Activated CD8-positive, alpha-beta memory T cell treated with anti-CD3 and anti-CD28 coated beads for 36 hours (primary cell): ENCODE data around the gene SP6. TPM values are rescaled to one million over a fixed set of nuclear protein-coding genes. Genes with fewer than 3 reads are reported as not detected.

Experiments
- CTCF ChIA-PET: fragments of 350-600 bp; sonication (Branson Sonifier 250); formaldehyde crosslinking; loops from one replicate; lab custom pipeline; 2021; ENCODE audit warnings: antibody characterized with exemption; lab: Charles Lee
- POLR2A ChIA-PET: fragments of 350-600 bp; sonication (Branson Sonifier 250); formaldehyde crosslinking; loops from one replicate; lab custom pipeline; 2021; ENCODE audit warnings: antibody characterized with exemption; lab: Charles Lee
- total RNA-seq, 2 experiments: library from RNA; stranded (reverse); gene quantifications; one replicate each; pipeline ENCODE4 v1.2.3, GENCODE V29; 2021

SP6 gene
- total RNA-seq, 2 experiments from 2014 or later = 0.08 TPM; not detected in 1

DNA sequence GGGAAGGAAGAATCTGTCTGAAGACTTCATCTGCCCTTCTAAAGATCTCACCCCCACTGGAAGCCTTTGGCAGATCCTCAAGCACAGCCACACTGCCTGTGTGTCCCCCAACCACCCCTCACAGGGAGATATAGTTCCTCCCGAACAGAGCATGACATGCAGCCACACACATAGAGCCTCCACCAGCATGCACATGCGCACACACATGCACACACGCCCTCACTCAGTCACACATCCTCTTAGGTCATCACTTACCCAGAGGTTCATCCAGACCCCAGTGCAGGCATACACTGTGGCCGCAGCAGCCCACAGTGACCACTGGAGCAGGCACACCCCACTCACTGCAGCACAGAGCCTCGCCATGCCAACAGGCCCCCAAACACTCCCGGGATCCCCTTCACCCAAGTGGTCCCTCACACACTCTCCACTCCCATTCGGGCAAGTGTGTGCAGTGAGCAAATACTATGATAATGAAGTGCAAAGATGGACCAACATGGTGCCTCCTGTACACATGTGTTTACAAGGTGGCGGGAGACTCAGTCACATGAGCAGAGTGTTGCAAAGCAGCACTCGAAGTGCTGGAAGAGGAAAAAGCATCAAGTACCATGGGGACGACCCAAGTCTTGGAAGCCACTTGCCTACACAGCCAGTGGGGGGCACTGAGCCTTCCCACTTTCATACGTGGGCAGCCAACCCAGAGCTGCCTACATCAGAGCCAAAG lies 17.0 kb upstream of the SP6 start:
- ChIA-PET CTCF (no interaction called here), POLR2A (no interaction called here)

DNA sequence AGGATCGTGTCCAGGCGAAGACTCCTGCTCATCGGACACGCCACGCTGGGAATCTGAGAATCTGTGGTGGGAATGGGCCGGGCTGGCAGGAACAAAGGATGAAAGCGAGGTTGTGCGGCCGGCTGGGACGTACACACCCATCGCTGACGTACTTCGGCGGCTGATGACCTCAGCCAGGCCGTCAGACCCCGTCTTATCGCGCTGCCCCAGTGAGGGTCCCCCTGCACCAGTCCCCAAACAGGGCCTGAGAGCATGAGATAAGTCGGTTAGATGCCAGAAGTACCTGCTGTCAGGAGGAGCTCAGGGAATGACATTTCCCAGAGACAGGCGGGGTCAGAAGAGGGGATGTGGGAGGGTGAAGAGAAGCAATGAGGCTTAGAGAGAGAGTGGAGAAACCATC lies 16.0 kb upstream of the SP6 start:
- ChIA-PET CTCF (interaction anchor here (0.5 kb wide), 1 partner anchor 9 kb away, joined by 5 read pairs; no protein-coding TSS in a partner anchor), POLR2A (no interaction called here)

GRCh38 chr17:47864791-47865216 lies 13.8 kb upstream of the SP6 start:
- ChIA-PET CTCF (interaction anchor here (0.7 to 1.7 kb wide), 3 partner anchors 18 to 25 kb away, joined by 3 to 5 read pairs (median 3); partner anchors contain the start of gene SCRN2), POLR2A (no interaction called here)

GRCh38 chr17:47862621-47863440 lies 11.9 kb upstream of the SP6 start:
- CTCF ChIA-PET = interaction anchor here (0.5 to 0.7 kb wide), 2 partner anchors 13 to 128 kb away, joined by 3 read pairs; no protein-coding TSS in a partner anchor
- POLR2A ChIA-PET = no interaction called here

GRCh38 chr17:47860386-47860785 lies 9.4 kb upstream of the SP6 start:
- POLR2A ChIA-PET = no interaction called here
- CTCF ChIA-PET = interaction anchor here (28.0 kb wide), 1 partner anchor 29 kb away, joined by 379 read pairs; the partner anchor contains the start of gene SP2

DNA sequence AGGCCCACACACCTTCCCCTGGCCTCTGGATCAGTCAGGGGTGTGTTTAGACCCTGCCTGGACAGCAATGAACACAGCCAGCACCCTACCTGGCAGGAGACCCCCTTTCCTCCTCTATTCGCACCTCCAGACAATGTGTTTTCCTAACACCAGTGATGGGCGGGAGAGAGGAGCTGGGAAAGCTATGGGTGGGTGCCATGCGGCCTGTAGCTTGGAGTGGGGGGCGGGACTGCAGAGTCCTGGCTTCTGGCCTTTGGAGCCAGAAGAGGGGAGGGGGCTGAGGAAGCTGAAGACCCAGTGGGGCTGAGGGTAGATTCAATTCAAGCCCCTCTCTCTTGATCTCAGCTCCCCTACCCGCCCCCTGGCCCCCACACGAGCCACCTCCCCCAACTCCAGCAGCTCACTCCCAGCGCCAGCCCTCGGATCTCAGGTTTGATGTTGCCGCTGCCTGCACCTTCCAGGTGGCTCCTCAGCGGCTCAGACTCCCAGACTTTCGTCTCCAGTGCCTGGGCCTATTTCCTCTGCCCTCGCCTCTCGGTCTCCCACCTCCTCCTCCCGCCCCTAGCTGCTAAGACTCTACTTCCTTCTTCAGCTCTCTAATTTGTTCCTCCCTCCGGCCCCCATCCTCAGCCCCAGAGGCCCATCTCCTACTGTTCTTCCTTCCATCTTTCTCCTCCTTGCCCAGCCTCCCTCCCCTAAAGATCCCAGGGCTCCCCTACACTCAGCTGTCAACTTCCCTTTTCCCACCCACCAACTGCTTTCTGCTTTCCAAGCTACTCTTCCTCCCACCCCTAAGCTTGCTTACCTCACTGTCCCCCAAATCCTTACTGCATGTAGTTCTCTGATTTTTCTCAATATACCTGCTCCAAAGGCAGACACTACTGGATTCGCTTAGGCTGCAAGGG lies 6.8 kb upstream of the SP6 start:
- CTCF ChIA-PET = interaction anchor here (0.6 to 28.0 kb wide), 2 partner anchors 31 to 1457 kb away, joined by 3 to 379 read pairs; partner anchors contain the start of gene SP2
- POLR2A ChIA-PET = no interaction called here

DNA sequence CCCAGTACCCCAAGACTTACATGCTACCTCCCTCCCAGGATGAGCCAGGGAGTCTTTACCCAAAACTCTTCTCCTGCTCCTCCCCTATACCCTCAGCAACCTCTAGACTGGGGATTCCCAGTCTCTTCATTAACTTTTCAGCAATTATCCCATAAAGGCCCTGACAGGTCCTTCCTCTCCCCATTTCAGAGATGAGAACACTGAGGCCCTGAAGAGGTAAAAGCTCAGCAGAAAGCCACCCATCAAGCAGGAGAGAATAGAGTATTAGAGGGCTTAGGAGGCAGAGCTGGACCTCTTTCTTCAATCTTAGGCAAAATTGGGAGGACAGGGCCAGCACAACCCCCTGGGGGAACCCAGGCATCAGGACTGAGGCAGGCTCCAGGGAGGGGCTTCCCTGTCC lies 5.9 kb upstream of the SP6 start:
- ChIA-PET POLR2A (no interaction called here), CTCF (interaction anchor here (28.0 kb wide), 1 partner anchor 32 kb away, joined by 379 read pairs; the partner anchor contains the start of gene SP2)

DNA sequence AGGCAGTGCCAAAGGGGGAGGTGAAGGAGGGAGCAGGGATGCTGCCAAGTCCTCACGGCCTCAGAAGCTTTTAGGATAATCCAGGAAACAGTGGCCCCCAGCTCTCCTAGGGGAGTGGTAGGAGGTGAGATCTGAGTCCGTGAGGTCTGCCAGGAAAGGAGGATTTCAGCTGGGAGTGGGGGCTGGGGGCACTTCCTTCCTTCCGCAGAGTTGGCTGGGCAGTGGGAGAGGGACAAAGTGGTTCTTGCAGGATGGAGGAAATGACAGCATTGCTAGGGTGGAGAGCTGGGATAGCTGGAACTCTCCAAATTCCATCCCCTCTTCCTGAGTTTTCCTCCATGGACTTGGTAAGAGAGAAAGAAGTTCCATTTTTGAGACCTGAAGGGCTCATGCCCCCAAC lies 4.8 kb upstream of the SP6 start:
- POLR2A ChIA-PET = no interaction called here
- CTCF ChIA-PET = interaction anchor here (0.6 to 28.0 kb wide), 3 partner anchors 15 to 34 kb away, joined by 4 to 379 read pairs (median 4); partner anchors contain the start of genes OSBPL7, SCRN2 and SP2

GRCh38 chr17:47853616-47854015 lies 2.7 kb upstream of the SP6 start:
- CTCF ChIA-PET = interaction anchor here (28.0 kb wide), 1 partner anchor 36 kb away, joined by 379 read pairs; the partner anchor contains the start of gene SP2

DNA sequence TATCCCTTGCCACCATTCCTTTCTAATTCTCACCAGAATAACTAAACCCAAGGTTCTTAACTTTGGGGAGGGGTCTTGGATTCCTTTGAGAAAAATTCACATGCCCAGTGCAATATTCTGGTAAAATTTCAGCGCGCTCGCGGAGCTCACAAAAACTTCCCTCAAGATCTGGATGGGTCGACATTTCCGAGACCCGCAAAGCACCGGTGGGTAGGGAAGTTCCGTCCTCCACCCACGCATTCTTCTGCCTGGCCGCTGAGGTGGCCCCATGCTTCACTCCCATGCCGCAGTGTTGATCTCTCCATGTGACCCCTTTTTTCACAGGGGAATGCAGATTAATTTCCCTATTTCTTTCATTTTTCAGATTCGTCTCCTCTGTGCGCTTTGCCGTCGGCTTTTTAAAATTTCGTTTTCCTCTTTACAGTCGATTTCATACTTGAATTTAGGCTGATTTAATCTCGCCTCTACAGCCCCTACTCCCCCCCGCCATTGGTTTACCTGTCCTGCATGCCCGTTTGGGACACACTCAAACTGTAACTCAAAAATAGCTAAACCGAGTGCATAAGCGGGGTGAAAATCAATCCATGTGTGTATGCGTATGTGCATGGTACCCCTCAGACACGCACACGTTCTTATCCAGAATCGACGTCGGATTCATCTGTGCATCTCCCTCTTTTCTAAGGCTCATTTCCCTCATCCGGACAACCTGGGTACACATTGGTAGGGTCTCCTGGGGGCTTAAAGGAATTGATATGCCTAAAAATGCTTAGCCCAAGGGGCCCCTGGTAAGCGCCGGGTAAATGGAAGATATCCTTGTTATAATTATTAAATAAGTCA lies 1.4 kb upstream of the SP6 start:
- CTCF ChIA-PET = interaction anchor here (3.8 to 28.0 kb wide), 2 partner anchors 11 to 37 kb away, joined by 22 to 379 read pairs; partner anchors contain the start of genes SCRN2 and SP2
- POLR2A ChIA-PET = interaction anchor here (0.6 kb wide), 2 partner anchors 43 to 46 kb away, joined by 5 to 16 read pairs; no protein-coding TSS in a partner anchor

More at GRCh38 chr17:47853616-47854015, 2.7 kb upstream of the SP6 start:
- POLR2A ChIA-PET = interaction anchor here (0.6 kb wide), 1 partner anchor 36 kb away, joined by 5 read pairs; no protein-coding TSS in a partner anchor

GRCh38 chr17:47851764-47852112 lies 775 bp upstream of the SP6 start:
- ChIA-PET POLR2A (no interaction called here), CTCF (interaction anchor here (3.8 to 28.0 kb wide), 2 partner anchors 10 to 38 kb away, joined by 22 to 379 read pairs; partner anchors contain the start of genes SCRN2 and SP2)

DNA sequence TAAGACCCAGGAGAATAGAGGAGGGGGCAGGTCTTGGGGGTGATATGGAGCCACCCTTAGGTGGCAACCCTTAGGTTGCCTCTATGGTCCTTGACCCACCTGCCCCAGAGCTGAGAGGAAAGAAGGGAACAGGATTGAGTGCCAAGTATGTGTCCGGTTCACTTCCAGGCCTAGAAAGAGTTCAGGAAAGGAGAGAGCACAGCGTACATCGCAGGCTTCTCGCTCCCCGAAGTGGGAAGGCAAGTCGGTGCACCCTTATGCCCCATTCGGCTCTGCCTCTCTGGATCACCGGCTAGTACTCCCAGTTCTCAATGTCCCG lies 631 bp downstream of the SP6 start:
- CTCF ChIA-PET = interaction anchor here (3.8 to 28.0 kb wide), 2 partner anchors 9 to 39 kb away, joined by 22 to 379 read pairs; partner anchors contain the start of genes SCRN2 and SP2
- POLR2A ChIA-PET = no interaction called here

GRCh38 chr17:47848198-47848513 lies 2.8 kb downstream of the SP6 start:
- ChIA-PET CTCF (interaction anchor here (0.7 to 28.0 kb wide), 6 partner anchors 11 to 133 kb away, joined by 3 to 379 read pairs (median 3); partner anchors contain the start of genes OSBPL7 and SP2), POLR2A (no interaction called here)

GRCh38 chr17:47847341-47848197 lies 3.4 kb downstream of the SP6 start:
- ChIA-PET CTCF (interaction anchor here (0.6 to 28.0 kb wide), 7 partner anchors 12 to 134 kb away, joined by 3 to 379 read pairs (median 3); partner anchors contain the start of genes OSBPL7 and SP2), POLR2A (interaction anchor here (0.6 kb wide), 1 partner anchor 24 kb away, joined by 6 read pairs; no protein-coding TSS in a partner anchor)

DNA sequence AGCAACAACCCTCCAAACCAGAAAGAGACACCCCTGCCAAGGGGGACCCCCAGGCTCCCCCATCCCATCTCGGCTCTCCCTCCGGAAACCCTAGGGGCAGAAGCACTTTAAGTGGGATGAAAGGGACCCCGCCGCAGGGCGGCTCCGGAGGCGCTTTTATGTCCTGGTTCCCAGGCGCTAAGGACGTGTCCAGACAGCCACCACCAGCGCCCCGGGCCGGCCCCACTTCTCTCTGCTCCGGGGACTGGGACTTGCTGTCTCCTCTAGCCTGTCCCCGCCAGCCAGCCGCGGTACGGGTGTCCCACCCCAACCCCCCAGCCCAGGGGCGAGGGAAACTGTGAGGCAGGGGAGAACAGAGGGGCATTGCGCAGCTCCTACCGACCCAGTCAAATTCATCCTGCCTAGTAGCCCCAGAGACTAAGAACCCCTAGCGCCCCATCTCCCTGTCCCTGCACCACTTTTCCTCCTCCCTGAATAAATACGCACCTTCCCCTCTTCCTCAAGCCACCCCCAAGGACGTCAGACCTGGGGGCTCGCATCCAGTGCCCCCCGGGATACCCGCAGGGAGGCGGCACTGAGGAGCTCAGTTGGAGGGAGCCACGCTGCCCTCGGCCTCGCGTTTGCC lies 4.1 kb downstream of the SP6 start:
- ChIA-PET CTCF (interaction anchor here (0.6 to 28.0 kb wide), 5 partner anchors 24 to 135 kb away, joined by 3 to 379 read pairs (median 3); partner anchors contain the start of gene SP2), POLR2A (interaction anchor here (0.6 kb wide), 2 partner anchors 25 to 49 kb away, joined by 4 to 6 read pairs; partner anchors contain the start of gene SP2)

- ChIA-PET CTCF (interaction anchor here (0.8 to 28.0 kb wide), 3 partner anchors 25 to 44 kb away, joined by 3 to 379 read pairs (median 3); partner anchors contain the start of gene SP2), POLR2A (no interaction called here)
Measured at GRCh38 chr17:47845716-47846075, 5.3 kb downstream of the SP6 start.
